IMR-90 (cell line): ENCODE results near the gene HPSE2. TPM values are rescaled to one million over a fixed set of nuclear protein-coding genes. Genes with fewer than 3 reads are reported as not detected.

ENCODE experiments used
- ATAC-seq: fragments of 200-7000 bp; cut with Tn5 transposase; 2 replicates; pipeline ENCODE4 v1.9.1; 2020; ENCODE audit warnings: low read depth, mild to moderate bottlenecking, moderate library complexity
- BruUV-seq: library from RNA; stranded (reverse); fragments of 400-500 nt; replicated peaks from 2 replicates; lab custom pipeline; 2021; lab: Mats Ljungman, UMichigan
- CTCF ChIA-PET: fragments of 300-600 bp; formaldehyde crosslinking; extraction: SDS; loops from one replicate; lab custom pipeline; 2021; ENCODE audit warnings: antibody characterized with exemption; lab: Yijun Ruan, JAX
- POLR2A ChIA-PET: fragments of 300-600 bp; sonication (Branson Sonifier 250); formaldehyde crosslinking; loops from one replicate; lab custom pipeline; 2022; ENCODE audit warnings: antibody characterized with exemption; ENCODE audit not compliant: unreplicated experiment; lab: Charles Lee
- DNase-seq: peaks from one replicate; pipeline ENCODE4 v3.0.0; 2013
- H2AFZ ChIP-seq: replicated peaks from 2 replicates; pipeline ENCODE3; 2013; ENCODE audit warnings: low read length, mild to moderate bottlenecking; ENCODE audit not compliant: poor library complexity
- H2AK5ac ChIP-seq: 2 replicates; pipeline ENCODE4 v1.6.1; 2013; ENCODE audit warnings: low read depth, low read length, inconsistent platforms
- H2AK9ac ChIP-seq: replicated peaks from 2 replicates; pipeline ENCODE3; 2013; ENCODE audit warnings: mild to moderate bottlenecking, low read depth, low read length, moderate library complexity; ENCODE audit not compliant: poor library complexity
- H2BK120ac ChIP-seq: 2 replicates; pipeline ENCODE4 v1.6.1; 2013; ENCODE audit warnings: low read depth, low read length, inconsistent platforms
- H2BK15ac ChIP-seq: 3 replicates; pipeline ENCODE4 v1.6.1; 2013; ENCODE audit warnings: low read depth, low read length, inconsistent platforms
- H2BK20ac ChIP-seq: 2 replicates; pipeline ENCODE4 v1.6.1; 2013; ENCODE audit warnings: low read depth, mild to moderate bottlenecking, inconsistent platforms, low read length, moderate library complexity
- H2BK5ac ChIP-seq: 2 replicates; pipeline ENCODE4 v1.6.1; 2013; ENCODE audit warnings: mild to moderate bottlenecking, low read depth, low read length, inconsistent platforms; ENCODE audit not compliant: poor library complexity, severe bottlenecking
- H3K14ac ChIP-seq: replicated peaks from 2 replicates; pipeline ENCODE4 v1.6.1; 2013; ENCODE audit warnings: low read depth, low read length, inconsistent platforms
- H3K18ac ChIP-seq: 2 replicates; pipeline ENCODE4 v1.6.1; 2013; ENCODE audit warnings: low read depth, low read length, control low read depth
- H3K23ac ChIP-seq: 2 replicates; pipeline ENCODE4 v1.6.1; 2013; ENCODE audit warnings: low read depth, low read length, inconsistent platforms
- H3K27ac ChIP-seq: 2 replicates; pipeline ENCODE4 v1.5.1; 2013; ENCODE audit warnings: mild to moderate bottlenecking, control low read depth, low read length; ENCODE audit not compliant: insufficient read depth
- H3K27me3 ChIP-seq: 2 replicates; pipeline ENCODE4 v1.6.1; 2013; ENCODE audit warnings: low read length; ENCODE audit not compliant: control insufficient read depth, insufficient read depth
- H3K36me3 ChIP-seq: 2 replicates; pipeline ENCODE4 v1.6.1; 2013; ENCODE audit warnings: low read length, mixed read lengths; ENCODE audit not compliant: control insufficient read depth, insufficient read depth
- H3K4ac ChIP-seq: 2 replicates; pipeline ENCODE4 v1.6.1; 2013; ENCODE audit warnings: low read depth, low read length, inconsistent platforms
- H3K4me1 ChIP-seq: 2 replicates; pipeline ENCODE4 v1.6.1; 2013; ENCODE audit warnings: low read length, mixed read lengths; ENCODE audit not compliant: control insufficient read depth, insufficient read depth
- H3K4me2 ChIP-seq: 2 replicates; pipeline ENCODE4 v1.6.1; 2013; ENCODE audit warnings: low read depth, mild to moderate bottlenecking, control low read depth, low read length, moderate library complexity
- H3K4me3 ChIP-seq: 2 replicates; pipeline ENCODE4 v1.5.1; 2013; ENCODE audit warnings: low read depth, mild to moderate bottlenecking, control low read depth, low read length, moderate library complexity; ENCODE audit not compliant: insufficient read depth
- H3K56ac ChIP-seq: 2 replicates; pipeline ENCODE4 v1.6.1; 2013; ENCODE audit warnings: low read length, inconsistent platforms; ENCODE audit not compliant: insufficient read depth; ENCODE audit errors: extremely low read depth
- H3K79me1 ChIP-seq, 2 experiments: 2 replicates each; pipeline ENCODE4 v1.6.1; 2013; ENCODE audit warnings: low read length in 2 of 2, inconsistent platforms in 1 of 2, low read depth in 1 of 2
- H3K9ac ChIP-seq: 2 replicates; pipeline ENCODE4 v1.6.1; 2013; ENCODE audit warnings: low read depth, low read length, control low read depth
- H3K9me1 ChIP-seq: 2 replicates; pipeline ENCODE4 v1.6.1; 2013; ENCODE audit warnings: low read length, inconsistent platforms; ENCODE audit not compliant: insufficient read depth
- H3K9me3 ChIP-seq: 2 replicates; pipeline ENCODE4 v1.6.1; 2013; ENCODE audit warnings: low read length; ENCODE audit not compliant: control insufficient read depth, insufficient read depth
- H4K20me1 ChIP-seq: 2 replicates; pipeline ENCODE4 v1.6.1; 2013; ENCODE audit warnings: low read length, inconsistent platforms; ENCODE audit not compliant: insufficient read depth
- H4K5ac ChIP-seq: 2 replicates; pipeline ENCODE4 v1.6.1; 2013; ENCODE audit warnings: mild to moderate bottlenecking, low read depth, low read length, control low read depth
- H4K8ac ChIP-seq, 2 experiments: 2 replicates each; pipeline ENCODE4 v1.6.1; 2013; ENCODE audit warnings: low read depth in 2 of 2, low read length in 2 of 2, control low read depth in 1 of 2, inconsistent platforms in 1 of 2
- H4K91ac ChIP-seq: 2 replicates; pipeline ENCODE4 v1.6.1; 2013; ENCODE audit warnings: low read depth, low read length, inconsistent platforms; ENCODE audit not compliant: insufficient read depth
- BHLHE40 ChIP-seq: fragments of 150-350 bp; IDR thresholded peaks from 2 replicates; pipeline ENCODE4 v1.6.1; 2016; ENCODE audit warnings: mild to moderate bottlenecking, low read depth, low read length
- CEBPB ChIP-seq: IDR thresholded peaks from 2 replicates; pipeline ENCODE4 v1.6.1; 2012; ENCODE audit warnings: low read depth, low read length, improper control_type of control experiment
- CHD1 ChIP-seq: IDR thresholded peaks from 2 replicates; pipeline ENCODE4 v1.6.1; 2012; ENCODE audit warnings: low read depth, low read length, improper control_type of control experiment
- MAZ ChIP-seq: IDR thresholded peaks from 2 replicates; pipeline ENCODE4 v1.6.1; 2012; ENCODE audit warnings: low read depth, mild to moderate bottlenecking, low read length, improper control_type of control experiment, moderate library complexity, borderline replicate concordance
- NFE2L2 ChIP-seq: fragments of 150-350 bp; IDR thresholded peaks from 2 replicates; pipeline ENCODE4 v1.6.1; 2016; ENCODE audit warnings: low read depth, mild to moderate bottlenecking, low read length
- RCOR1 ChIP-seq: IDR thresholded peaks from 2 replicates; pipeline ENCODE4 v1.6.1; 2012; ENCODE audit warnings: mild to moderate bottlenecking, low read length, improper control_type of control experiment; ENCODE audit not compliant: insufficient replicate concordance
- RFX5 ChIP-seq: IDR thresholded peaks from 2 replicates; pipeline ENCODE4 v1.8.0; 2012; ENCODE audit warnings: low read depth, mild to moderate bottlenecking, low read length, moderate library complexity
- WGBS, 2 experiments: methylation state at CpG; one replicate each; pipeline versions ENCODE4 v1.1.5 to v1.1.7; 2013; ENCODE audit warnings: missing lambda C conversion rate in 2 of 2; ENCODE audit not compliant: insufficient read length in 1 of 2; ENCODE audit errors: extremely low coverage in 2 of 2; 5-methylcytosine and 5-hydroxymethylcytosine counted together
- dilution Hi-C: fragments of 300-500 bp; cut with HindIII; formaldehyde crosslinking; loops from one replicate; pipeline ENCODE4 v1.14.3; 2018; ENCODE audit warnings: low sequenced_read_pairs; ENCODE audit not compliant: unreplicated experiment
- in situ Hi-C: fragments of 300-500 bp; cut with MboI; formaldehyde crosslinking; loops from 3 replicates; pipeline ENCODE4 v1.14.3; 2019; ENCODE audit warnings: low sequenced_read_pairs, inconsistent platforms, mixed read lengths
- intact Hi-C: fragments of 100-400 bp; cut with micrococcal nuclease; formaldehyde crosslinking; loops from 2 replicates; pipeline ENCODE4 v1.10.0; 2022
- polyA plus RNA-seq, 3 experiments: library from polyadenylated mRNA; depleted of rRNA; stranded (reverse); fragments of >200 nt; gene quantifications; 2 replicates each; pipeline ENCODE4 v1.2.3, GENCODE V29; 2012; ENCODE audit warnings: low replicate concordance in 1 of 3
- total RNA-seq: library from RNA; depleted of rRNA; stranded (reverse); fragments of >200 nt; gene quantifications from 2 replicates; pipeline ENCODE4 v1.2.3, GENCODE V29; 2012

HPSE2 gene
- total and polyA plus RNA-seq, 2 of the 4 experiments (the other 2 are of a cell fraction), result not detected

GRCh38 chr10:98453729-98454128 lies 781.9 kb downstream of the HPSE2 start:
- ATAC-seq (no peak), DNase-seq (no peak)
- Histone ChIP-seq H2AFZ (no peak overlapping the region), H2AK5ac (no peak overlapping the region), H2BK120ac (no peak overlapping the region), H2BK15ac (no peak overlapping the region), H3K4ac (no peak overlapping the region), H2BK20ac (no peak overlapping the region), H4K20me1 (no peaks in the 10 kb centered on the region), H3K9me3 (no peaks in the 10 kb centered on the region), H2AK9ac (no peak overlapping the region), H3K56ac (no peak overlapping the region), H3K9ac (no peak overlapping the region), H4K91ac (no peak overlapping the region), H3K4me1 (no peaks in the 10 kb centered on the region), H3K14ac (no peak overlapping the region), H3K4me3 (no peak overlapping the region), H3K18ac (no peak overlapping the region), H4K8ac (no peak overlapping the region), H3K79me1 (no peaks in the 10 kb centered on the region), H3K23ac (no peak overlapping the region), H3K4me2 (no peak overlapping the region), H3K27me3 (no peaks in the 10 kb centered on the region), H2BK5ac (no peak overlapping the region), H4K5ac (no peak overlapping the region), H3K36me3 (no peaks in the 10 kb centered on the region), H3K9me1 (no peaks in the 10 kb centered on the region), H3K27ac (no peak overlapping the region)
- WGBS, 2 experiments, result no CpG with 5 or more reads among the region's 2 CpGs
- TF ChIP-seq RFX5, result no peak
- TF ChIP-seq MAZ, result no peak
- TF ChIP-seq CEBPB, result no peak
- TF ChIP-seq NFE2L2, result no peak
- TF ChIP-seq RCOR1, result no peak
- TF ChIP-seq CHD1, result no peak
- TF ChIP-seq BHLHE40, result no peak
- in situ Hi-C loops, result no loop called here
- POLR2A ChIA-PET, result no interaction called here
- intact Hi-C loops, result no loop called here
- dilution Hi-C loops, result no loop called here
- no TSS peak for BruUV-seq
- CTCF ChIA-PET, result no interaction called here
